Measurements from ENCODE around the gene IL20RB.

IL20RB gene

GRCh38 chr3:137039570-137039969, 81.8 kb downstream of the IL20RB start:
- DNase-seq (ENCODE audit: low read depth), result no peak

GRCh38 chr3:137041251-137041650, 83.5 kb downstream of the IL20RB start:
- no peak for DNase-seq (ENCODE audit: low read depth)

GRCh38 chr3:137041686-137042085, 83.9 kb downstream of the IL20RB start:
- no peak for DNase-seq (ENCODE audit: low read depth)

- DNase-seq (ENCODE audit: low read depth), result no peak
These were observed 89.0 kb downstream of the IL20RB start for GRCh38 chr3:137046747-137047146.

GRCh38 chr3:137047240-137047639, 89.5 kb downstream of the IL20RB start:
- DNase-seq (ENCODE audit: low read depth), result no peak

- DNase-seq (ENCODE audit: low read depth), result no peak
These were observed 92.5 kb downstream of the IL20RB start for GRCh38 chr3:137050281-137050680.

- no peak for DNase-seq (ENCODE audit: low read depth)
These were observed 94.5 kb downstream of the IL20RB start for GRCh38 chr3:137052298-137052697.

Measured in non-pigmented ciliary epithelial cell (primary cell).